IPS-NIHi7 (cell line): ENCODE data around the gene DNAJC18.
"Not testable (repeated sequence)": the region's sequence is repeated elsewhere in the genome, so short reads cannot be mapped to it uniquely, and the experiment has no call there.

Source experiments
- DNase-seq: peaks from one replicate; pipeline ENCODE4 v3.0.0; 2012; ENCODE audit warnings: mixed read lengths; ENCODE audit errors: extremely low spot score

The DNAJC18 gene

GRCh38 chr5:139439013-139439903 lies at the start of gene DNAJC18:
DNAJC18 (minus strand) TSS chr5:139439525; CDS start chr5:139439445, 80 bp downstream.
- DNase-seq, result peak; percentile 98

GRCh38 chr5:139488260-139488659 lies 48.9 kb upstream of the DNAJC18 start:
- peak; percentile 10 for DNase-seq

GRCh38 chr5:139486201-139486600 lies 46.9 kb upstream of the DNAJC18 start:
- DNase-seq, result peak; percentile 51

- not testable (repeated sequence) for DNase-seq
These were observed 43.5 kb upstream of the DNAJC18 start for GRCh38 chr5:139482890-139483208.

GRCh38 chr5:139482050-139482889 lies 42.9 kb upstream of the DNAJC18 start, which contains the start of gene STING1:
STING1 (minus strand) TSS chr5:139482758; CDS start chr5:139481704, 1,054 bp downstream.
- peak; percentile 10 for DNase-seq

- peak; percentile 26 for DNase-seq
These were observed 42.3 kb upstream of the DNAJC18 start for GRCh38 chr5:139481580-139482049.

- no peak for DNase-seq
These were observed 41.8 kb upstream of the DNAJC18 start for GRCh38 chr5:139481122-139481533.

- DNase-seq, result not testable (repeated sequence)
These were observed 40.4 kb upstream of the DNAJC18 start for GRCh38 chr5:139479729-139480128.

GRCh38 chr5:139478657-139479423 lies 39.5 kb upstream of the DNAJC18 start:
- DNase-seq, result peak; percentile 22

GRCh38 chr5:139475865-139476617 lies 36.7 kb upstream of the DNAJC18 start:
- DNase-seq, result no peak

- DNase-seq, result no peak
These were observed 35.8 kb upstream of the DNAJC18 start for GRCh38 chr5:139474890-139475791.

- peak; percentile 23 for DNase-seq
These were observed 34.2 kb upstream of the DNAJC18 start for GRCh38 chr5:139473565-139473964.

- peak; percentile 83 for DNase-seq
These were observed 33.8 kb upstream of the DNAJC18 start for GRCh38 chr5:139473105-139473504.

- DNase-seq, result peak; percentile 21
These were observed 33.2 kb upstream of the DNAJC18 start for GRCh38 chr5:139472386-139473030.

GRCh38 chr5:139470821-139471300 lies 31.5 kb upstream of the DNAJC18 start, which contains the start of gene SMIM33:
SMIM33 (plus strand) TSS chr5:139471004; CDS start chr5:139471122, 118 bp downstream.
- DNase-seq, result peak; percentile 8

GRCh38 chr5:139468421-139468931 lies 29.2 kb upstream of the DNAJC18 start:
- DNase-seq, result peak; percentile 66

GRCh38 chr5:139462586-139463276 lies 23.4 kb upstream of the DNAJC18 start, which contains the start of gene ECSCR:
ECSCR (minus strand) TSS chr5:139462743; CDS start chr5:139462670, 73 bp downstream.
- DNase-seq, result peak; percentile 55

GRCh38 chr5:139461698-139462097 lies 22.4 kb upstream of the DNAJC18 start:
- peak; percentile 21 for DNase-seq
